HEK293T (cell line): ENCODE measurements around the gene NSF.
"Not testable (repeated sequence)": the region's sequence is repeated elsewhere in the genome, so short reads cannot be mapped to it uniquely, and the experiment has no call there.

ENCODE experiments used
- ARNT ChIP-seq: fragments of 450-650 bp; IDR thresholded peaks from 2 replicates; pipeline ENCODE4 v1.6.1; 2017; ENCODE audit warnings: mild to moderate bottlenecking
- ELF4 ChIP-seq: fragments of 450-650 bp; IDR thresholded peaks from 2 replicates; pipeline ENCODE4 v1.6.1; 2017; ENCODE audit warnings: antibody characterized with exemption
- FOXM1 ChIP-seq: fragments of 450-650 bp; IDR thresholded peaks from 2 replicates; pipeline ENCODE4 v1.6.1; 2017; ENCODE audit warnings: mild to moderate bottlenecking, borderline replicate concordance
- L3MBTL2 ChIP-seq: fragments of 450-650 bp; conservative IDR thresholded peaks from 2 replicates; pipeline ENCODE4 v1.6.1; 2016; ENCODE audit warnings: mild to moderate bottlenecking
- NFRKB ChIP-seq: fragments of 450-650 bp; IDR thresholded peaks from 2 replicates; pipeline ENCODE4 v1.6.1; 2016; ENCODE audit warnings: mild to moderate bottlenecking, moderate library complexity
- SP1 ChIP-seq: fragments of 450-650 bp; IDR thresholded peaks from 2 replicates; pipeline ENCODE4 v1.6.1; 2017
- TARDBP ChIP-seq: fragments of 450-650 bp; IDR thresholded peaks from 2 replicates; pipeline ENCODE4 v1.6.1; 2016
- TF ChIP-seq, protein P1 (sequence below): fragments of 450-650 bp; IDR thresholded peaks from 2 replicates; pipeline ENCODE4 v1.6.1; 2016

DNA sequence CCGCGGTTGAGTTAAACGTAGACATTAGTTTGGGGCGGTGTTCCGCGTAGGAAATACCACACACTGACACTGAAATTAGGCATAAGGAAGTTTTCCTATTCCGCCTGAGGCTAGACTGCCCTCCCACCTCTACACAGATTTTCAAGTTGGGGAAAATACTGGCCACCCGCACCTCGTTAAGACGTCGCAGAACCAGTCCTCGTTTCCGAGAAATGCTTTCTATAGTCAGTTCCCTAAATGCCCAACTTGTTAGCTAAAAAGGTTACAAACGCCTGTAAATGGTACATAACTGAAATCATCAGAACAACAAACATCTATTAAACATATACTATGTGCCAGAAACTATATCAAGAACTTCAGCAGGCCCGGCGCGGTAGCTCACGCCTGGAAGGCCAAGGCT, 10.4 kb upstream of the NSF start:
- not testable (repeated sequence) for TF ChIP-seq FOXM1, ELF4, TARDBP, NFRKB, ARNT, SP1, L3MBTL2
- TF ChIP-seq, protein P1, sequence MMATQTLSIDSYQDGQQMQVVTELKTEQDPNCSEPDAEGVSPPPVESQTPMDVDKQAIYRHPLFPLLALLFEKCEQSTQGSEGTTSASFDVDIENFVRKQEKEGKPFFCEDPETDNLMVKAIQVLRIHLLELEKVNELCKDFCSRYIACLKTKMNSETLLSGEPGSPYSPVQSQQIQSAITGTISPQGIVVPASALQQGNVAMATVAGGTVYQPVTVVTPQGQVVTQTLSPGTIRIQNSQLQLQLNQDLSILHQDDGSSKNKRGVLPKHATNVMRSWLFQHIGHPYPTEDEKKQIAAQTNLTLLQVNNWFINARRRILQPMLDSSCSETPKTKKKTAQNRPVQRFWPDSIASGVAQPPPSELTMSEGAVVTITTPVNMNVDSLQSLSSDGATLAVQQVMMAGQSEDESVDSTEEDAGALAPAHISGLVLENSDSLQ: not testable (repeated sequence)
